ENCODE results near the gene TTLL11. TPM values are rescaled to one million over a fixed set of nuclear protein-coding genes. Genes with fewer than 3 reads are reported as not detected.

TTLL11 gene
- total RNA-seq, 2 donors from 2014 or later: 6.2 to 7.7 TPM

- no peaks in the 10 kb centered on the region for H3K9me3 Mint-ChIP-seq
- ATAC-seq (no peak), DNase-seq (ENCODE audit: low spot score) (no peak)
- no peak overlapping the region for H3K4me3 Mint-ChIP-seq
- H3K27ac Mint-ChIP-seq: no peak overlapping the region
- no peaks in the 10 kb centered on the region for H3K4me1 Mint-ChIP-seq (ENCODE audit: low read depth in 2 of 2)
- no peaks in the 10 kb centered on the region for H3K27me3 Mint-ChIP-seq
- no peaks in the 10 kb centered on the region for H3K36me3 Mint-ChIP-seq
Measured at GRCh38 chr9:121860744-121861143, 232.4 kb downstream of the TTLL11 start.

GRCh38 chr9:121860213-121860612 is 232.9 kb downstream of the TTLL11 start:
- Mint-ChIP-seq H3K4me3 (no peak overlapping the region), H3K27me3 (no peaks in the 10 kb centered on the region), H3K4me1 (ENCODE audit: low read depth in 2 of 2) (no peaks in the 10 kb centered on the region), H3K27ac (no peak overlapping the region), H3K36me3 (no peaks in the 10 kb centered on the region), H3K9me3 (no peaks in the 10 kb centered on the region)
- no peak for ATAC-seq
- DNase-seq (ENCODE audit: low spot score): no peak

DNA sequence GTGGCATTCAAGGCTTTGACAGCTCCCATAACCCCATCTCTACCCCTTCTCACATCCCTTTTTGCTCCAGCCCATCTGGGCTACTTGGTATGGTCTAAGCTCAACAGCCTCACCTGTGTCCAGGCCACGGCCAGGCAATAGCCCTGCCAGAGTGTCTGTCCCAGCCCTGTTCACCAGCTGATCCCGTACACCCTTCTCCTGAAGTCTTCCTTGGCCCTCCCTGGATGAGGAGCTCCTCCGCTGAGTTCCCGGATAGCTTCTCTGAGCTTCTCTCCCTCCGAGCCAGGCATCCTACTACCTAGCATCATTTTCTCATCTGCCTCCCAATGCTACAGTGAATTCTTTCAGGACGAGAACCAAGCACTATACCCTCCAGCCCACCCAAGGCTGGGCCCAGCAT is 233.5 kb downstream of the TTLL11 start:
- no peak overlapping the region for H3K27ac Mint-ChIP-seq
- H3K4me1 Mint-ChIP-seq (ENCODE audit: low read depth in 2 of 2): no peaks in the 10 kb centered on the region
- no peaks in the 10 kb centered on the region for H3K9me3 Mint-ChIP-seq
- no peaks in the 10 kb centered on the region for H3K36me3 Mint-ChIP-seq
- DNase-seq (ENCODE audit: low spot score): no peak
- no peaks in the 10 kb centered on the region for H3K27me3 Mint-ChIP-seq
- peak in 1 of 2 donors; percentile 41 for ATAC-seq
- no peak overlapping the region for H3K4me3 Mint-ChIP-seq

DNA sequence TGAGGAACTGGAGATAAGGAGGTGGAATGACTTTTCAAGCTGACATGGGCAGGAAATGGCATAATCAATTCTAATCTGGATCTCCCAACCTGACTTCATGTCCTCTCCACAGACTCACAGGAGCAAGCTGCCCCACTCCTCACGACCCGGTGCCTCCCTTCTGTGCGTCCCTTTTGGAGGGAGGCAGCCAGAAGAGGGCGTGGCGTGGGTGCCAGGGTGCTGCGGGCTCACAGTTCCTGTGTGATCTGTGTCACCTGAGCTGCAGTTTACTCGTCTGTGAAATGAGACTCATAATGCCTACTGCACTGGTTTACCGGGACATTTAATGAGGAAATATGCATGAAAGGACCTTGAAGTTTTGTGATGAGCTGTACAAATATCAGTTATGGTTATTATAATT is 234.3 kb downstream of the TTLL11 start:
- ATAC-seq (no peak), DNase-seq (ENCODE audit: low spot score) (no peak)
- Mint-ChIP-seq H3K4me3 (no peak overlapping the region), H3K4me1 (ENCODE audit: low read depth in 2 of 2) (no peaks in the 10 kb centered on the region), H3K27ac (no peak overlapping the region), H3K9me3 (no peaks in the 10 kb centered on the region), H3K36me3 (no peaks in the 10 kb centered on the region), H3K27me3 (no peaks in the 10 kb centered on the region)

- Mint-ChIP-seq H3K36me3 (no peaks in the 10 kb centered on the region), H3K4me3 (no peak overlapping the region), H3K27ac (no peak overlapping the region), H3K4me1 (ENCODE audit: low read depth in 2 of 2) (no peaks in the 10 kb centered on the region), H3K9me3 (no peaks in the 10 kb centered on the region), H3K27me3 (no peaks in the 10 kb centered on the region)
- ATAC-seq: no peak
- DNase-seq (ENCODE audit: low spot score): no peak
Measured at GRCh38 chr9:121857928-121858327, 235.2 kb downstream of the TTLL11 start.

DNA sequence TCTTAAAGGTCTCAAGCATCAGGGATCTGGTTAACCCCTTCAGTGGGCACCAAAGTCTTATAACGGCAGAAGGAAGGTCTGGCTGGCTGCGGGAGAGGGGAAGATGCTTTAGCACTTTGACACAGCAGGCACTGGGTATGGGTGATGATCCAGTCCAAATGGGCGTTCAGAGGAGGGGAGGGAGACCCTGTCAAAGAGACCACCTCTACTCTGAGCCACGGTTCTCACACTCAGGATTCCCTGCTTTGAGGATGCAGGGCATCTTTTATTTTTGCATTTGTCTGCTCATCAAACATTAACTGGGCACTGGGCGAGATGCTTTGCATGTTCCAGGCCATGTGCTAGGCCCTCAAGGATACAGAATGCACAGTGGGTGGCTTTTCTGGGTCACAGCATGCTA is 237.6 kb downstream of the TTLL11 start:
- Mint-ChIP-seq H3K27me3 (no peaks in the 10 kb centered on the region), H3K4me1 (ENCODE audit: low read depth in 2 of 2) (no peaks in the 10 kb centered on the region), H3K9me3 (no peaks in the 10 kb centered on the region), H3K27ac (no peak overlapping the region), H3K4me3 (no peak overlapping the region), H3K36me3 (no peaks in the 10 kb centered on the region)
- no peak for ATAC-seq
- no peak for DNase-seq (ENCODE audit: low spot score)

DNA sequence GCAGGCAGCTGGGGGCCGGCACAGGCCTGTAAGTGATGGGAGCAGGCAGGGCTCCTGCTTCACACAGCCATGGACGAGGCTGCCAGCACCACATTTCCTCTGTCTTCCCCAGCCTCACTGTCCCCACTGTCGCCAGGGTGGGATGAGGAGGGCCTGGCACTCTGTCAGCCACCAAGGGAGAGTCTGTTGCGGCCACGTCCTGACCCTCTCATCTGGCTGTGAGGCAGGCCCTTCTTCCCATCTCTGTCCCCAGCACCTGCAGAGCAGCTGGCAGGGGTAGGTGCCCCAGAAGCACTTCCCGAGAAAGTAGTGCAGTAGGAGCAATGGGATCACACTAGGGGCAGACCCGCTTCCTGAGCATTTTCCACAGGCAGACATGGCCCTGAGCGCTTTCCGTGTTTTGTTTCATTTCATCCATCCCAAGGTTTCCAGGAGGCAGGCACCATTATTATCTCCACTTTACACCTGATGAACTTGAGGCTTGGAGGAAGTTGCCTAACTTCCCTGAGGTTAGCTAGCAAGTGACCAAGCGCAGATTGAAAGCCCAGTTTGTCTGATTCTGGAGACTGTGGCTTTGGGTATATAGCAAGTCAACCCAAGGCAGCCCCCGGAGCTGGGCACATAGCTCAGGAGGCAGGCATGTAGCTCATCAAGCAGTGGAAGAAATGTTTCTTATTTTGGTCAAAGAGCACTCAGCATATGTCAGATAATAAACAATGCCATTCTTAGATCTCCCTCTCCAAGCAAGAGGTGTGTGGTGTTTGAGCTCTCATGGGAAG is 239.3 kb downstream of the TTLL11 start:
- DNase-seq (ENCODE audit: low spot score) (no peak), ATAC-seq (peak; percentile 20 to 30)
- peaks cover 5% of the 10 kb centered on the region for H3K36me3 Mint-ChIP-seq
- H3K9me3 Mint-ChIP-seq: peaks cover 3% of the 10 kb centered on the region
- no peak overlapping the region for H3K4me3 Mint-ChIP-seq
- no peaks in the 10 kb centered on the region for H3K27me3 Mint-ChIP-seq
- H3K4me1 Mint-ChIP-seq (ENCODE audit: low read depth in 2 of 2): no peaks in the 10 kb centered on the region
- H3K27ac Mint-ChIP-seq: no peak overlapping the region

DNA sequence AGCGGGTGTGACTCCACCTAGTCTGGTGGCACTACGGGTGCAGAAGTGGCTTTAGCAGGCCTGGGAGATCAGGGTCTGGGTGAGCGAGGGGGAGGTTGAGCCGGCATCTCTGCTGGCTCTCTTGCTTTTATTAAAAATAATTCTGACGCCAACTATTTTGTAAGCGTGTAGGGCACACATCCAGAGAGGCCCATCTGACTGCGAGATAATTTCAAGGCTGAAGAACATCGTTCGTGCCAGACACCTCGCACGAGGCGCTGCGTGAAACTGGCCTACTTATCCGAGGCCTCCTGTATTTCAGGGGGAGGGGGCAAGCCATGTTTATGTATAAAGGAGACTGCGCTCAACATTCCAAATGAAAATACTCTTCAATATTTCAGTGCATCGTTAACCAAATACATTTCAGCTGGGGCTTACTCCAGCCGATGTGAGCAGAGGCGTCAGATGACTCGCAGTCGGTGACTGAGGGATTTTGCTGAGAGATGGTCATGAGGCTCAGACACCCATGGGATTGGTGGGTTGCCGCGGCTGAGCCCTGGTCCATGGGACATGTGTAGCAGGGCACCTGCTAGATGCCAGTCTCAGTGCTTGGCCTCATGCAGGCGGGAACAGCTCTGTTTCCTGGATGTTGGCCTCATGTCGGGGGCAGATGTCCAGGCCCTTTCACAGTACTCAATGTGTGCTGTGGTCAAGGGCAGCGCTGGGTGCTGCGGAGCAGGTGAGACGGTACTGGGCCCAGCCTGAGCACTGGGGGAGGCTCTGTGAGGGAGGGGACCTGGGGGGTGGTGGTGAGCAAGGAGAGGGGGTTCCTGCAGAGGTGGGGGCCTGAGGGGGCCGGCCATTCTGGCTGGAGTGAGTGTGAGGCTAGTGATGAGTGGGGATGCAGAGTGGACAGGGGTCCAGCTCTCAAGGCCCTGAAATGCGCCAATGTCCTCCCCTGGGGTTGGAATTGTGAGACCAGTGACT is 240.2 kb downstream of the TTLL11 start:
- H3K36me3 Mint-ChIP-seq: peaks cover 6% of the 10 kb centered on the region
- H3K9me3 Mint-ChIP-seq: peaks cover 4% of the 10 kb centered on the region
- DNase-seq (ENCODE audit: low spot score) (no peak), ATAC-seq (peak; percentile 36 to 40)
- no peak overlapping the region for H3K4me3 Mint-ChIP-seq
- no peaks in the 10 kb centered on the region for H3K27me3 Mint-ChIP-seq
- no peaks in the 10 kb centered on the region for H3K4me1 Mint-ChIP-seq (ENCODE audit: low read depth in 2 of 2)
- no peak overlapping the region for H3K27ac Mint-ChIP-seq

- Mint-ChIP-seq H3K27ac (no peak overlapping the region), H3K36me3 (peaks cover 6% of the 10 kb centered on the region), H3K4me1 (ENCODE audit: low read depth in 2 of 2) (no peaks in the 10 kb centered on the region), H3K4me3 (no peak overlapping the region), H3K9me3 (peaks cover 4% of the 10 kb centered on the region), H3K27me3 (no peaks in the 10 kb centered on the region)
- DNase-seq (ENCODE audit: low spot score) (no peak), ATAC-seq (no peak)
Measured at GRCh38 chr9:121852241-121852640, 240.9 kb downstream of the TTLL11 start.

DNA sequence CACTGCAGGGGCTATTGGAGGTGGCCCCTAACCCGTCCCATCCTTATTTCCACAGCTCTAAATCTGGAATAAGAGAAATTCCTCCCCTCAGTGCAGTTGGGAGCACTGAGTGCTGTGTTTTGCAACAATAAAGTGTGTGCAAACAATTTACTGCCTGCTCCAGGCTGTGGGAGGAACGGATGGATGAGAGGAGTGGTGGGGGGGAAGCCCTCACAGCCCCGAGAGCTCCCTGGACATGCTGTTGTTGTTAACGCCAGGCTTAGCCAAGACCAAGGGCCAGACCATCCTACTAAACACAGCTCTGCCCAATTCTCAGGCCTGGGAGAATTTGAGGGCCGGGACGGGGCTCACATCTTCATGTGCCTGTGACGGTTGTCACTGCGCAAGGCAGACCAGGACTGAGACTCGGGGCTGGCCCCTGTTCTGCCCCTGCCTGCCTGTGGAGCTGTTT is 241.4 kb downstream of the TTLL11 start:
- no peak for DNase-seq (ENCODE audit: low spot score)
- peaks cover 4% of the 10 kb centered on the region for H3K9me3 Mint-ChIP-seq
- peaks cover 6% of the 10 kb centered on the region for H3K36me3 Mint-ChIP-seq
- H3K27me3 Mint-ChIP-seq: no peaks in the 10 kb centered on the region
- no peak overlapping the region for H3K27ac Mint-ChIP-seq
- peak in 1 of 2 donors; percentile 9 for ATAC-seq
- H3K4me1 Mint-ChIP-seq (ENCODE audit: low read depth in 2 of 2): no peaks in the 10 kb centered on the region
- H3K4me3 Mint-ChIP-seq: no peak overlapping the region

- Mint-ChIP-seq H3K4me1 (ENCODE audit: low read depth in 2 of 2) (no peaks in the 10 kb centered on the region), H3K9me3 (peaks cover 4% of the 10 kb centered on the region), H3K27me3 (no peaks in the 10 kb centered on the region), H3K4me3 (no peak overlapping the region), H3K27ac (no peak overlapping the region), H3K36me3 (peaks cover 6% of the 10 kb centered on the region)
- DNase-seq (ENCODE audit: low spot score): no peak
- ATAC-seq: no peak
Measured at GRCh38 chr9:121850366-121850765, 242.7 kb downstream of the TTLL11 start.

DNA sequence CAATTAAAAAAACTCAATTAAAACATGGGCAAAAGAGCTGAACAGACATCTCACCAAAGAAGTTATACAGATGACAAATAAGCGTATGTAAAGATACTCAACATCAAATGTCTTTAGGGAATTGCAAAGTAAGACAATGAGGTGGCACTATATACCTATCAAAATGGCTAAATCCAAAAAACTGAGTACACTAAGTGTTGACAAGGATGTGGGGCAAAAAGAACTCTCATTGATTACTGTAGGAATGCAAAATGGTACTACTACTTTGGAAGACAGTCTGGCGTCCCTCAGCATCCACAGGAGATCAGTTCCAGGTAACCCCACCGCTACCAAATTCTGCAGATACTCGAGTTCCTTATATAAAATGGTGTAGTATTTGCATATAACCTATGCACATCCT is 243.6 kb downstream of the TTLL11 start:
- Mint-ChIP-seq H3K27ac (no peak overlapping the region), H3K36me3 (peaks cover 8% of the 10 kb centered on the region), H3K9me3 (peaks cover 4% of the 10 kb centered on the region), H3K27me3 (peaks cover 2 to 7% of the 10 kb centered on the region in 2 donors), H3K4me1 (ENCODE audit: low read depth in 2 of 2) (no peaks in the 10 kb centered on the region), H3K4me3 (no peak overlapping the region)
- DNase-seq (ENCODE audit: low spot score) (no peak), ATAC-seq (no peak)

GRCh38 chr9:121844562-121844961 is 248.5 kb downstream of the TTLL11 start:
- H3K27me3 Mint-ChIP-seq: peaks cover 10 to 15% of the 10 kb centered on the region in 2 donors
- no peak for DNase-seq (ENCODE audit: low spot score)
- peaks cover 4% of the 10 kb centered on the region for H3K9me3 Mint-ChIP-seq
- no peak overlapping the region for H3K4me3 Mint-ChIP-seq
- H3K4me1 Mint-ChIP-seq (ENCODE audit: low read depth in 2 of 2): peaks cover 0 to 2% of the 10 kb centered on the region in 2 donors
- H3K27ac Mint-ChIP-seq: no peak overlapping the region
- peaks cover 14% of the 10 kb centered on the region for H3K36me3 Mint-ChIP-seq
- no peak for ATAC-seq

DNA sequence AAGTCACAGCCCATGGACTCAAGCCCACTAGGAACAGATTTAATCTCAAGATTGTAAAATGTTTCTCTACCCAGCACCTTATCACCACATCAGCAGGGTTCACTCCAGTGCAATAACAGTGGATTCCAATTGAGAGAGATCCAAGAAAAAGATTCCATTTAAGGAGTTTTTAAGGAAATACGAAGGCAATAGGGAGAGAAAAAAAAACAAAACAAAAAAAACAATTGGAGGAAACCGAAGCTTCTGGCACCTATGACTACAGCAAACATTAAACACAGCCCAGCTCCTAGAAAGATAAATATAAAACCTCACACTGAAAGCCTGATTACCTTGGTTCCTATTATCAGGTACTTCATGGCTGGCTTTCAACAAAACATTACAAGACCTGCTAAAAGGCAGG is 249.0 kb downstream of the TTLL11 start:
- no peak for ATAC-seq
- Mint-ChIP-seq H3K9me3 (peaks cover 4% of the 10 kb centered on the region), H3K27ac (no peak overlapping the region), H3K4me1 (ENCODE audit: low read depth in 2 of 2) (peaks cover 0 to 2% of the 10 kb centered on the region in 2 donors), H3K36me3 (peaks cover 12% of the 10 kb centered on the region), H3K27me3 (peaks cover 10 to 15% of the 10 kb centered on the region in 2 donors), H3K4me3 (no peak overlapping the region)
- no peak for DNase-seq (ENCODE audit: low spot score)

Data from natural killer cell treated with Interleukin-12 subunit alpha and Interleukin-12 subunit beta and Interleukin-15 and Interleukin-18, amount 100 ng/mL, for 72 hours (primary cell).